Trophoblast cell (in vitro differentiated cells and primary cell): ENCODE results near the gene NTM.
A peak's percentile ranks its signal among the peaks of the same experiment; 100 is the strongest.

Experiments
- DNase-seq, 2 donors: peaks; one replicate each; pipeline ENCODE4 v3.0.0-alpha.2; 2016
- H2AFZ ChIP-seq: 2 replicates; pipeline ENCODE4 v1.6.1; 2013; ENCODE audit warnings: low read length, moderate library complexity, mild to moderate bottlenecking; ENCODE audit not compliant: insufficient read depth, poor library complexity
- H2AK5ac ChIP-seq: 2 replicates; pipeline ENCODE4 v1.6.1; 2013; ENCODE audit warnings: mild to moderate bottlenecking, low read length
- H2BK120ac ChIP-seq: 2 replicates; pipeline ENCODE4 v1.6.1; 2013; ENCODE audit warnings: low read length, mild to moderate bottlenecking, moderate library complexity; ENCODE audit not compliant: insufficient read depth, poor library complexity
- H2BK12ac ChIP-seq: 2 replicates; pipeline ENCODE4 v1.6.1; 2013; ENCODE audit warnings: mild to moderate bottlenecking, low read length, moderate library complexity
- H2BK5ac ChIP-seq: 2 replicates; pipeline ENCODE4 v1.6.1; 2013; ENCODE audit warnings: low read length, low read depth, moderate library complexity, mild to moderate bottlenecking; ENCODE audit not compliant: poor library complexity
- H3K14ac ChIP-seq: 2 replicates; pipeline ENCODE4 v1.6.1; 2013; ENCODE audit warnings: mild to moderate bottlenecking, low read length
- H3K18ac ChIP-seq: 2 replicates; pipeline ENCODE4 v1.6.1; 2013; ENCODE audit warnings: mild to moderate bottlenecking, low read length
- H3K23ac ChIP-seq: 2 replicates; pipeline ENCODE4 v1.6.1; 2013; ENCODE audit warnings: low read length
- H3K27ac ChIP-seq: 2 replicates; pipeline ENCODE4 v1.5.1; 2013; ENCODE audit warnings: low read depth, mild to moderate bottlenecking, inconsistent platforms, low read length, moderate library complexity
- H3K27me3 ChIP-seq: 2 replicates; pipeline ENCODE4 v1.6.1; 2013; ENCODE audit warnings: inconsistent platforms, mild to moderate bottlenecking, low read length, moderate library complexity; ENCODE audit not compliant: insufficient read depth
- H3K36me3 ChIP-seq, 2 experiments: 1 replicate in 1 of 2; 2 replicates in 1 of 2; pipeline ENCODE4 v1.6.1; 2013; ENCODE audit warnings: low read length in 2 of 2, mild to moderate bottlenecking in 2 of 2, moderate library complexity in 1 of 2; ENCODE audit not compliant: insufficient read depth in 2 of 2, control insufficient read depth in 1 of 2
- H3K4ac ChIP-seq: 2 replicates; pipeline ENCODE4 v1.6.1; 2013; ENCODE audit warnings: low read depth, mild to moderate bottlenecking, low read length, moderate library complexity
- H3K4me1 ChIP-seq, 2 experiments: 1 replicate in 1 of 2; 2 replicates in 1 of 2; pipeline ENCODE4 v1.6.1; 2013; ENCODE audit warnings: low read length in 2 of 2, mild to moderate bottlenecking in 2 of 2, moderate library complexity in 1 of 2; ENCODE audit not compliant: insufficient read depth in 2 of 2, control insufficient read depth in 1 of 2
- H3K4me2 ChIP-seq: 2 replicates; pipeline ENCODE4 v1.6.1; 2013; ENCODE audit warnings: inconsistent platforms, mild to moderate bottlenecking, low read length, moderate library complexity
- H3K4me3 ChIP-seq: 2 replicates; pipeline ENCODE4 v1.5.1; 2013; ENCODE audit warnings: mild to moderate bottlenecking, low read depth, low read length, inconsistent platforms
- H3K79me1 ChIP-seq: one replicate; pipeline ENCODE4 v1.6.1; 2013; ENCODE audit warnings: low read length
- H3K79me2 ChIP-seq: 2 replicates; pipeline ENCODE4 v1.6.1; 2013; ENCODE audit warnings: low read length, mild to moderate bottlenecking; ENCODE audit not compliant: control insufficient read depth, insufficient read depth, poor library complexity
- H3K9ac ChIP-seq: 2 replicates; pipeline ENCODE4 v1.6.1; 2013; ENCODE audit warnings: mild to moderate bottlenecking, low read length
- H3K9me3 ChIP-seq: 2 replicates; pipeline ENCODE4 v1.6.1; 2013; ENCODE audit warnings: low read depth, mild to moderate bottlenecking, control low read depth, inconsistent platforms, low read length; ENCODE audit not compliant: insufficient read depth
- H4K12ac ChIP-seq: 2 replicates; pipeline ENCODE4 v1.6.1; 2013; ENCODE audit warnings: low read depth, mild to moderate bottlenecking, low read length, moderate library complexity
- H4K8ac ChIP-seq: 2 replicates; pipeline ENCODE4 v1.6.1; 2013; ENCODE audit warnings: low read depth, mild to moderate bottlenecking, low read length, moderate library complexity
- H4K91ac ChIP-seq: one replicate; pipeline ENCODE4 v1.6.1; 2013; ENCODE audit warnings: low read depth, mild to moderate bottlenecking, low read length, moderate library complexity
- WGBS: extraction: QIAGEN DNeasy Blood & Tissue Kit; methylation state at CpG from one replicate; pipeline ENCODE4 v1.1.7; 2013; ENCODE audit warnings: missing lambda C conversion rate; ENCODE audit not compliant: insufficient read length, insufficient coverage; ENCODE audit errors: extremely low coverage; 5-methylcytosine and 5-hydroxymethylcytosine counted together

The NTM gene

DNA sequence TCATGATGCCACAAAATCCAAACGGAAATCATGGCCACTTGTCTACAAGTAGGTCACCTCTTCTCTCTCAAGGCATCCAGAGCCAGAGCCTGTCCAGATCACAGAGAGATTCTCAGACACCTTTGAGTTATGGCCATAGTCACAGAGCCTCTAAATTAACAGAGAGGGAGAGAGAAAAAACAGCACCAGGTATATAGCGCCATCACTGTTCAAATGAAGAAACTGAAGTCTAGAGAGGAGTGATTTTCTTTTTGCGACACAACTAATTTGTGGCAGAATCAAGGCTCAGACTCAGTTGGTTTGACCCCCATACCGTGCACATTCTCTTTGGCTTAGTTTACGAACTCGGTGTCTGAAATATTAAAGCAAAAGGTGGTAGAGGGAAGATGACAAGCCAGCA is 512.9 kb downstream of the NTM start:
- no peak overlapping the region for H3K4me3 ChIP-seq
- WGBS: no CpG with 5 or more reads among the region's 6 CpGs
- H4K12ac ChIP-seq: no peak overlapping the region
- H3K79me2 ChIP-seq: no peaks in the 10 kb centered on the region
- no peak overlapping the region for H3K9ac ChIP-seq
- H4K91ac ChIP-seq: no peak overlapping the region
- H3K23ac ChIP-seq: no peak overlapping the region
- H2AK5ac ChIP-seq: no peak overlapping the region
- H3K4ac ChIP-seq: no peak overlapping the region
- H3K27me3 ChIP-seq: no peaks in the 10 kb centered on the region
- no peaks in the 10 kb centered on the region for H3K36me3 ChIP-seq
- H2BK120ac ChIP-seq: no peak overlapping the region
- DNase-seq: no peak
- H3K18ac ChIP-seq: no peak overlapping the region
- no peak overlapping the region for H2BK5ac ChIP-seq
- no peaks in the 10 kb centered on the region for H3K4me1 ChIP-seq
- no peak overlapping the region for H2AFZ ChIP-seq
- H3K9me3 ChIP-seq: no peaks in the 10 kb centered on the region
- no peak overlapping the region for H3K14ac ChIP-seq
- no peak overlapping the region for H3K4me2 ChIP-seq
- H2BK12ac ChIP-seq: no peak overlapping the region
- H4K8ac ChIP-seq: no peak overlapping the region
- no peak overlapping the region for H3K27ac ChIP-seq
- H3K79me1 ChIP-seq: no peaks in the 10 kb centered on the region

- no peak overlapping the region for H3K4me2 ChIP-seq
- H3K4me3 ChIP-seq: no peak overlapping the region
- no peak overlapping the region for H3K27ac ChIP-seq
- H3K18ac ChIP-seq: no peak overlapping the region
- no peak overlapping the region for H3K23ac ChIP-seq
- no peak overlapping the region for H3K9ac ChIP-seq
- no peaks in the 10 kb centered on the region for H3K79me2 ChIP-seq
- H4K91ac ChIP-seq: no peak overlapping the region
- DNase-seq: no peak
- WGBS: no CpG with 5 or more reads among the region's 8 CpGs
- H3K4ac ChIP-seq: no peak overlapping the region
- no peak overlapping the region for H4K8ac ChIP-seq
- H3K4me1 ChIP-seq: peaks cover 2% of the 10 kb centered on the region in 2 experiments
- H3K79me1 ChIP-seq: no peaks in the 10 kb centered on the region
- no peaks in the 10 kb centered on the region for H3K27me3 ChIP-seq
- H3K36me3 ChIP-seq: no peaks in the 10 kb centered on the region
- no peak overlapping the region for H2BK12ac ChIP-seq
- H2BK120ac ChIP-seq: no peak overlapping the region
- no peaks in the 10 kb centered on the region for H3K9me3 ChIP-seq
- H2AK5ac ChIP-seq: no peak overlapping the region
- no peak overlapping the region for H3K14ac ChIP-seq
- H4K12ac ChIP-seq: no peak overlapping the region
- H2AFZ ChIP-seq: no peak overlapping the region
- no peak overlapping the region for H2BK5ac ChIP-seq
These were observed 514.2 kb downstream of the NTM start for GRCh38 chr11:131884461-131885073.

DNA sequence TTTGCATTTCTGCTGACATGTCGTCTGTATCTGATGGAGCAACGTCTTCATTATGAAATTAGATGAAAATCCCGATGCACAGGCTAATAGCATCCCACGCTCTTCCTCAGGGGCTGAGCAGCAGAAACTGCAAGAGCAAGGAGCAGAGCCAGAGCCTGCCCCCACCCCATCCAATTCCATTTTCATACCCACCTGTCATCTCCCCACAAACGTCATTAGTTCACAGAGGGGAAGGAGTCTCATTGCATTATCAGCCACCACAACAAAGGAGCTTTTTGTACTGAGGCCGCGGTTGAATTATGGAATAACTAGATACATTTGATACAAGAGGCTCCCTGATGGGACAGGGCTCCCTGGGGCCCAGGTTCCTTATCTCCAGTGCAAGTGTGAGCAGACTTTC is 515.0 kb downstream of the NTM start:
- H3K4me1 ChIP-seq: peaks cover 2% of the 10 kb centered on the region in 2 experiments
- H3K4me2 ChIP-seq: no peak overlapping the region
- no peak overlapping the region for H3K9ac ChIP-seq
- H4K91ac ChIP-seq: no peak overlapping the region
- no peak overlapping the region for H3K18ac ChIP-seq
- no peak overlapping the region for H3K27ac ChIP-seq
- H4K8ac ChIP-seq: no peak overlapping the region
- no peaks in the 10 kb centered on the region for H3K27me3 ChIP-seq
- no peak overlapping the region for H2BK120ac ChIP-seq
- H3K14ac ChIP-seq: no peak overlapping the region
- H3K23ac ChIP-seq: no peak overlapping the region
- no peaks in the 10 kb centered on the region for H3K79me1 ChIP-seq
- no peak for DNase-seq
- H2AK5ac ChIP-seq: no peak overlapping the region
- H3K4me3 ChIP-seq: no peak overlapping the region
- no CpG with 5 or more reads among the region's 7 CpGs for WGBS
- no peaks in the 10 kb centered on the region for H3K79me2 ChIP-seq
- H2BK5ac ChIP-seq: no peak overlapping the region
- H3K9me3 ChIP-seq: no peaks in the 10 kb centered on the region
- H3K4ac ChIP-seq: no peak overlapping the region
- no peak overlapping the region for H2AFZ ChIP-seq
- H4K12ac ChIP-seq: no peak overlapping the region
- no peaks in the 10 kb centered on the region for H3K36me3 ChIP-seq
- H2BK12ac ChIP-seq: no peak overlapping the region

GRCh38 chr11:131886201-131886600 is 515.8 kb downstream of the NTM start:
- Histone ChIP-seq H4K8ac (no peak overlapping the region), H3K14ac (no peak overlapping the region)
- no CpG with 5 or more reads among the region's 3 CpGs for WGBS

More at GRCh38 chr11:131886201-131886600, 515.8 kb downstream of the NTM start:
- Histone ChIP-seq H3K36me3 (no peaks in the 10 kb centered on the region), H2BK5ac (no peak overlapping the region), H3K4me3 (no peak overlapping the region), H2AFZ (no peak overlapping the region), H2AK5ac (no peak overlapping the region), H3K18ac (no peak overlapping the region), H4K12ac (no peak overlapping the region), H2BK12ac (no peak overlapping the region), H4K91ac (no peak overlapping the region), H3K9me3 (no peaks in the 10 kb centered on the region), H3K27me3 (no peaks in the 10 kb centered on the region), H3K79me2 (no peaks in the 10 kb centered on the region), H3K23ac (peak overlapping the region; percentile 33), H3K4ac (no peak overlapping the region), H2BK120ac (no peak overlapping the region), H3K9ac (no peak overlapping the region), H3K4me1 (peaks cover 2% of the 10 kb centered on the region in 2 experiments), H3K4me2 (no peak overlapping the region), H3K79me1 (no peaks in the 10 kb centered on the region), H3K27ac (no peak overlapping the region)
- no peak for DNase-seq
